Right renal cortex interstitium (tissue), 3 donors: Measurements from ENCODE around the gene VAMP4. TPM values are rescaled to one million over a fixed set of nuclear protein-coding genes. Genes with fewer than 3 reads are reported as not detected.

Experiments
- DNase-seq, 3 donors: peaks; one replicate each; pipeline ENCODE4 v3.0.0-alpha.2; 2013; ENCODE audit warnings: low read depth in 3 of 3, low spot score in 2 of 3
- polyA plus RNA-seq, 3 donors: library from polyadenylated mRNA; unstranded; fragments of 120-200 nt; gene quantifications; one replicate each; pipeline ENCODE4 v1.2.1, GENCODE V29; 2013; ENCODE audit not compliant: insufficient read length in 3 of 3

The VAMP4 gene
- polyA plus RNA-seq, 3 donors, result 14.3 to 17.0 (median 16.3) TPM

GRCh38 chr1:171654201-171654941 is 87.5 kb downstream of the VAMP4 start:
- DNase-seq, result no peak

DNA sequence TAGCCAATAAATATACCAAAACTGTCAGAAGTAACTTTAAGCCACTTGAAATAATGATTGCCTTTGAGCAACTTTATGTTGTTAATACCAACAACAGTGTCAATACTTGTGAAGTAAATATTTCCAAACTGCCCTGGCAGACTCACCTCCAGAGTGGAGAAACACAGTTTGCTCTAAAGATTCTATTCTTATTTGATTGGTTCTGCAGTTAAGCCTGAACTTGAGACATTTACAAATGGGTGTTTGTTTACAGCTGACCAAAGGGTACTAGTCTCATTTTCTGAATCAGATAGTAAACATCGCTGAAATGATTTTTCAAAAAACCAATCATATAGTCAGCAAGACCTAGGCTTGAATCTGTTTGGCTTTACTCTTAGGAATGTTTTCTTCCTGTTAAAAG is 88.1 kb downstream of the VAMP4 start:
- no peak for DNase-seq

DNA sequence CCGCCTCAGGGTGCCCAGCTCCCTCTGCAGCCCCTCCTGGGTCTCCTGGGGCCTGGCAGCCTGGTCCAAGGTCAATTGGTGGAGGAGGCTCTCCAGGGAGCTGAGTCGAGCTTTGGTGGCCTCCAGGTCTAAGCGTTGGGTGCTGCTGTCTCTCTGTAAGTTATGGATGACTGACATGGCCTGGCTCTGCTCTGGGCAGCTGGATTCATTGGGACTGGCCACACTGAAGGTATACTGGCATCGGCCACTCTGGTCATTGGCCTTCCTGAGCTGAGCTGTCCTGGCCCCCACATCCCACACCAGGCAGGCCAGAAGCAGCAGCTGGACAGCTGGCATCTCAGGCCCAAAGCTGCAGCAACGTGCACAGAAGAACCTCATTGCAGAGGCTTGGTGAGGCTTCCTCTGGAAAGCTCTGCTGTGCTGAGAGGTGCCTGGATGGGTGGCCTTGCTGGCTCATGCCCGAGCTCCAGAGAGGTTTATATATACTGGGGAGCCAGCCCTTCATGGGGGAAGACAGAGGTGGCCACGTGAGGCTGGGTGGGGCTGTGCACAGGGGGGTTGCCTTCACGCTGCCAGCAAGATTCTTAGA is 89.5 kb downstream of the VAMP4 start, which contains the start of gene MYOC:
Gene MYOC (minus strand): TSS at position 455 of the 589 bp plus-strand sequence. CDS start 77 bp downstream, at position 378.
- no peak for DNase-seq

Other genes with a start within 250 kb of the VAMP4 start
- under 1 TPM; 0.24 to 0.69 (median 0.55) TPM for gene MYOCOS, start 119.8 kb downstream of the VAMP4 start, polyA plus RNA-seq
- under 1 TPM in 2 of 3 donors, not detected in 1; 0.08 to 0.39 TPM for gene MYOC, start 89.4 kb downstream of the VAMP4 start, polyA plus RNA-seq
- 10 to 100 TPM; 31.9 to 40.4 (median 38.2) TPM for gene METTL13, start 39.6 kb upstream of the VAMP4 start, polyA plus RNA-seq
- gene DNM3, start 99.4 kb upstream of the VAMP4 start, polyA plus RNA-seq, result 1 to 10 TPM; 4.5 to 5.4 (median 5.4) TPM